Measurements from ENCODE around the gene CMBL.
A peak's percentile ranks its signal among the peaks of the same experiment; 100 is the strongest.
"Not testable (repeated sequence)": the region's sequence is repeated elsewhere in the genome, so short reads cannot be mapped to it uniquely, and the experiment has no call there.

CMBL gene

DNA sequence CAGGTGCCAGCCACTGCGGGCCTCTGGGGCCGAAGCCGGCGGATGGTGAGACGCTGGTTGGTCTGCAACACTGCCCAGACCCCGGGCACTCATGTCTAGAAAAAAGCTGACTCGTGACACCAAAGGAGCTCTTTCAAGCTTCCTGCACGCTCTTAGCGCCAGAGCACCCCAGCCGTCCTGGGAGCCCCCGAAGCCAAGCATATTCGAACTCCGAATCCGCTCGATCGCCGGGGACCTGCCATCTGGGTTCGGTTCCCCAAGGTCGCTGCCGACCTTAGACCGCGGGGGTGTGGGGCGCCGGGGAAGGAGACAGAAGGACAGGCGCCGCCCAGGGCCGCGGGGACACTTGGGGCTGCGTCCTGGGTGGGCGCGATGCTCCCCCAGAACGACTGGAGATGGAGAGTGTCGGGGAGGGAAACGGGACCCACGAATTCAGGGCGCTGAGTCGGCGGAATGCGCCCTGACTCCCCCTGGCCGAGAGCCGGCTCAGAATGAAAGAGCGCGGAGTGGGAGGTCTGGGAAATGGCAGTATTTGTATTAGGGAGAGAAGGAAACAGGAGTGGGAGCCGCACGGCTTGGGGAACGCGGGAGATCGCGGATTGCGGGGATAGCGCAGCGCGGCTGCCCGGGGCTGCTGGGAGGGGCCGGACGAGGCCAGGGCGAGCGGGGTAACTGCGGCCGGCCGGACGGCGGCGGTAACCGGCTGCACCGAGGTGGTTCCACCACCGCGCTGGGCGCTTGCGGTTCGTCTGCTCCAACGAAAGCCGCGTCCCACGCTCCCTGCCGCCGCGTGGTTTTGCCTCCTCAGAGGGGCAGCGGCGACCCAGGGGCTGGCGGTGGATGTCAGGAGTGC is 25.7 kb upstream of the CMBL start:
- no peak for DNase-seq

DNA sequence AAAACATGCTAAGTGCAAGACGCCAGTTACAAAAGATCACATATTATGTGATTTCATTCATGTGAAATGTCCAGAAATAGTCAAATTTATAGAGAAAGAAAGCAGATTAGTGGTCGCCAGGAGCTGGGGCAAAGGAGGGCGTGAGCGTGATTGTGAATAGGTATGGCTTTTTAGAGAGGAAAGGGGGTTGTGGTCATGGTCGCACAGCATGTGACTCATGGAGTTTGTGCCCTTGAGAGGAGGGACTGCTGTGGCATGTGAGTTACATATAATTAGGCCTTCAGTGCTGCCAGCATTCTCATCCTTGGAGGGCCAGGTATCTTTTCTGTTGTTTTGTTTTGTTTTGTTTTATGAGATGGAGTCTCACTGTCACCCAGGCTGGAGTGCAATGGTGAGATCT is 24.6 kb upstream of the CMBL start:
- no peak for DNase-seq

DNA sequence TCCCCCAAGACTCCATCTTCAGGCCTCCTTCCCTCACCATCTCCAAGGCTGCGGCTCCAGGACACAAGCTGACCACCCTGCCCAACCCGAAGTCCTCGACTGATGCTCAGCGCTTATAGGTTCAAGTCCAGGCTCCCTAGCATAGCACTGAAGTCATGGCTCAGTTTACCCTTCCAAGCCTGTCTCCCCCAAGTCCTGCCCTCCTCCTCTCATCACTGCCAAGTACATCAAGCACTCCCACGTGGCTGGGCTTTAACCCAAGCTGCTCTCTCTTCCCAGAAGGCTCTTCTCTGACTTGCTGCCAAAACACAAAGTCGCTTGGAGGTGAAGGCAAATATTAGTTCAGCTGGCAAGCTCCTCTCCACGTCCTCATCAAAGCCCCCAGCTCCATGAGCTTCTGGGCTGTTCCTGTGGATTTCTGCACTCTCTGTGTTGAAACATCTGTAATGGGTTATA is 23.7 kb upstream of the CMBL start:
- DNase-seq = no peak

DNA sequence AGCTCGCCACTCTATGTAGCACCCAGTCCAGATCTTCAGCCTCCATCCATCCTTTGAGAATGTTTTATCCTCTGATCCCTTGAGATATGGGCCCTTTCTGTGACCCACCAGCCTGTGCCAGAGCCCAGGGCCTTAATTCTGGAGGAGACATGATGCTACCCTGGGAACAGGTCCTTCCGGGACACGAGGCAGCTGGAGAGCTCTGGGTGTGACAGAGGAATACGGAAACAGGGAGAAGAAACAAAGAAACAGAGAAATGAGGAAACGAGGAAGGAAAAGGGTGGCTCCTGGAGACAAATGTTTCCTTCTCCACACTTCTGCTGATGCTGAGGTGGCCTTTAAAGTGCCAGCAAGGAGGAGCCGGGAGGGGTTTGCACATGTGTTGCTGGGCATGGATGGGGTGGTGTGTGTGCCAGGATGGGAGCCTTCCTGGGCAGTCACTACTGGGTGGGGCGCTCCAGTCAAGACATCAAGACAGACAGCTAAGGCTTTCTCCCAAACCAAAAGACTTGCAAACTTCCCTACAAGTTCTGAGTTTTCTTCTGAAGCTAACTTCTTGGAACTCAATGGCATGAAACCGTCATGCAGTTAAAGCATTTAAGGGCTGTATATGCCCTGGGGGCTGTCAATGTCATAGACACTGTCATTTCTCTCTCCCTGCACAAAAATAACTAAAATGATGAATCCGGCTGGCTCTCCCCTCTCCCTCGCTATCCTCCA is 23.0 kb upstream of the CMBL start:
- no peak for DNase-seq

DNA sequence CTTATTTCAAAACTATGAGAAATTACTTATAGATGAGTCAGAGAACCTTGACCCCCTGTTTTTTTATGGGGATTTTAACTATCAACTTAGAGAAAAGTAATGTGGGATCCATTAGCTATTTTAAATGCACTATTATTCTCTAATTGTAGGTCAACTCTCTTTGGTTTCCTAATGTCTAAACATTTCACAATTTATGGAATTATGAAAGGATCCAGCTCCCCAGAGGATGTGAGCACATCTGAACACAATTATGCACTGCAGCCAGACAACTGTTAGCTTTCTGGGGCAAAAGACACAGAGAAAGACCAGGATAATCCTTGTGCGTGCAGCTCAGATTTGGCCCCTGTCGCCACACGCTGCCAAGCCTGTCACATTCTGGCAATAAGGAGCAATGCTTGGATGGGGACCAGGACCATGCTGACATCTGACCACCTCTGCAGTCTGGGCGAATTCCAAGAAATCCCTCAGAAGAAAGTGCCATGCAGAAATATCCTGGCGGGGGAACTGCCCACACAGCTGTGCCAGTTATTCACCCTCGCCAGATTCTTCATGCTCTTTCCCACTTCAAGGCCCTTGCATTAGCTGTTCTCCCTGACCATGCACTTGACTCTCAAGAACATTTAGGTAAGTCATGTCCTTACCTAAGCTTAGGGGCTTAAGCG is 22.2 kb upstream of the CMBL start:
- peak; percentile 43 for DNase-seq

- DNase-seq = no peak
Observed at GRCh38 chr5:10329446-10329819, 21.7 kb upstream of the CMBL start.

DNA sequence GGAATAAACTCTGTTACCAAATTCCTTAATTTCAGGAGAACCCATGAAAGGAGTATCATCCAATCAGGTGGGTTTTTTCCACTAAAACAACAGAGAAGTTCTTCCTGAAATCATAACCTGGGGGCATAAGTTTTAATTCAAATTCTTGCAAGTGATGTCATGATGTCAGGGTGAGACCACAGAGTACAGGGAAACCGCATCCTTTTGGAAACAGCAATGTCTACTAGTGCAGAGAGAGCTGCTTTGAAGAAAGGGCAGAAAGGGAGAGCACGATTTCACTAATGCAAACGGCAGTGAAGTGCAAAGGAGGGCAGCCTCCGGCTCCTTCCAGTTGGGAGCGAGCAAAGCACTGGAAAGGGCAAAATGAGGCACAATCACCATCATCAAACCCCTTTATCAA is 20.6 kb upstream of the CMBL start:
- DNase-seq = no peak

DNA sequence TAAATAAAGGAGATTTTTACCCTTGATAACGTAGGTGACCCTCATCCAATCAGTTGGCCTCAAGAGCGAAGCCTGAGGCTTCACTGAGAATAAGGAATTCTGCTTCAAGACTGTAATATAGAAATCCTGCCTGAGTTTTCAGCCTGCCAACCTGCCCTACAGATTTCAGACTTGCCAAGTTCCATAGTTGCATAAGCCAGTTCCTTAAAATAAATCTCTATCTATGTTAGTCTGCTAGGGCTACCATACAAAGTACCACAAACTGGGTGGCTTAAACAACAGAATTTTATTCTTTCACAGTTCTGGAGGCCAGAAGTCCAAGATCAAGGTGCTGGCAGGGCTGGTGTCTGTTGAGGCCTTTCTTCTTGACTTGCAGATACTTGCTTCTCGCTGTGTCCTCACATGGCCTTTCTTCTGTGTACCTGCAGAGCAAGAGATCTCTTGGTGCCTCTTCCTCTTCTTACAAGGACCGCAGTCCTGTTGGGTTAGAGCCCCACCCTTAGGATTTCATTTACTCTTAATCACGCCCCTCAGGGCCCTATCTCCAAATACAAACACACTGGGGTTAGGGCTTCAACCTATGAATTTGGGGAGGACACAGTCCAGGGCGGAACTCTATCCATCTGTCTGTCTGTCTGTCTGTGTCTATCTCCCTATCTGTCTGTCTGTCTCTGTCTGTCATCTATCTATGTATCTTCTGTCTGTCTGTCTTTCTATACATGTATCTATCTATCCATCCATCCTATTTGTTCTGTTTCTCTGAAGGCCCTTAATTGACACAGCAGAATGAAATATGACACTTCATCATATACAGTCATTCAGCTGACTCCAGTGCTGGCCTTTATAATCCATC is 17.0 kb upstream of the CMBL start:
- DNase-seq = no peak

- no peak for DNase-seq
Observed at GRCh38 chr5:10323588-10324488, 16.1 kb upstream of the CMBL start.

DNA sequence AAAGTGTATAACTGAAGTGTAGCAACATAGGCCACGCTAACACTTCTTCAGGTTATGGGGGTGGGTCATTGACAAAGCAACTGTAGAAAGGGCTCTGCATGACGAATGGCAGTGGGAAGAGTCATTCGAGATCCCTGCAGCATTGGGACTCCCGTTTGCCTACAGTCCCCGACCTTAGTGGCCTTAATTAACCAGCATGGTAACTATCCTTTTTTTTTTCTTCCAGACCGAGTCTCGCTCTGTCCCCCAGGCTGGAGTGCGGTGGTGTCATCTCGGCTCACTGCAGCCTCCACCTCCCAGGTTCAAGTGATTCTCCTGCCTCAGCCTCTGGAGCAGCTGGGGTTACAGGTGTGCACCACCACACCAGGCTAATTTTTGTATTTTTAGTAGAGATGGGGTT is 14.2 kb upstream of the CMBL start:
- DNase-seq = no peak

- DNase-seq = no peak
Observed at GRCh38 chr5:10320793-10321192, 13.1 kb upstream of the CMBL start.

DNA sequence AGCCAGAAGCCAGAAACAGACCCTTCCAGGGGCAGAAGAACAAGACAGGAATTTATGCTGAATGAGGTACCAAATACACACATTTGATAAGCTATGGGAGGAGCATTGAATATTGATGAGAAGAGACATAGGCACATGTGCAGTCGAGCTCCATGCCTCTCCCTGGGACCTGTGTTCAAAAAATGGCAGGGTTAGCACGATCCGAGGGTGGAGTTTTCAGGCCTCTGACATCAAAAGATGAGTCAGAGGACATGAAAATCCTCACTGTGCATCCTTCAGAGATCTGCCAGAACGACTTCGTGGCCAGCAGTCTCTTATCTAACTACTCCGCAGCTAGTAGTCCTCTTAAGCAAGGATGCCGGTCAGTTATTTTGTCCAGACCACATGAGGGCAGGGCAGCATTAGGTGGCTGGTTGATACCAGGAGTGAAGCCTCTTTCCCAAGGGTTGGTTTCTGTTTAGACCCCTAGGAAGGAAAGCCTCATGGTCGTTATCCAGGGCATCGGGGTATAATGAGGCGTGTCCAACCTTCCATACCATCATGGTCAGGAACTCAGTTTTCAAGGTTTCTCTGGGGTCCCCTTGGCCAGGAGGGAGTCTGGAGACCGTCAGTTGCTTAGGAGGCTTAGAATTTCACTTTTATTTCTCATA is 11.6 kb upstream of the CMBL start:
- no peak for DNase-seq

- no peak for DNase-seq
Observed at GRCh38 chr5:10317825-10318682, 10.4 kb upstream of the CMBL start.

- no peak for DNase-seq
Observed at GRCh38 chr5:10315824-10316509, 8.3 kb upstream of the CMBL start.

DNA sequence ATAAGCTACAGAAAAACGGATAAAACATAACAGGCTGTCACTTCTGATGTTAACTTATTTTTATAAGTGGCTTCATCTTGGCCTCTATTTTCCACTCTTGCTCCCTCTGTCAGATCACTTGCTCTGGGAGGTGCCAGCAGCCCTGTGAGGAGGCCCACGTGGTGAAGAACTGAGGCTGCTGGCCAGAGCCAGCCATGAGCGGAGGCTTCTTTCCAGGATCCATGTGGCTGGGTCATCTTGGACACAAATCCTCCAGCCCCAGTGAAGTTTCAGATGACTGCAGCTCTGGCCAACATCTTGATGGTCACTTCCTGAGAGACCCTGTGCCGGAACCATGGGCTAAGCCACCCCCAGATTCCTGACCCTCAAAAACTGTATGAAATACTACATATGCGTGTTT is 7.5 kb upstream of the CMBL start:
- DNase-seq = no peak

DNA sequence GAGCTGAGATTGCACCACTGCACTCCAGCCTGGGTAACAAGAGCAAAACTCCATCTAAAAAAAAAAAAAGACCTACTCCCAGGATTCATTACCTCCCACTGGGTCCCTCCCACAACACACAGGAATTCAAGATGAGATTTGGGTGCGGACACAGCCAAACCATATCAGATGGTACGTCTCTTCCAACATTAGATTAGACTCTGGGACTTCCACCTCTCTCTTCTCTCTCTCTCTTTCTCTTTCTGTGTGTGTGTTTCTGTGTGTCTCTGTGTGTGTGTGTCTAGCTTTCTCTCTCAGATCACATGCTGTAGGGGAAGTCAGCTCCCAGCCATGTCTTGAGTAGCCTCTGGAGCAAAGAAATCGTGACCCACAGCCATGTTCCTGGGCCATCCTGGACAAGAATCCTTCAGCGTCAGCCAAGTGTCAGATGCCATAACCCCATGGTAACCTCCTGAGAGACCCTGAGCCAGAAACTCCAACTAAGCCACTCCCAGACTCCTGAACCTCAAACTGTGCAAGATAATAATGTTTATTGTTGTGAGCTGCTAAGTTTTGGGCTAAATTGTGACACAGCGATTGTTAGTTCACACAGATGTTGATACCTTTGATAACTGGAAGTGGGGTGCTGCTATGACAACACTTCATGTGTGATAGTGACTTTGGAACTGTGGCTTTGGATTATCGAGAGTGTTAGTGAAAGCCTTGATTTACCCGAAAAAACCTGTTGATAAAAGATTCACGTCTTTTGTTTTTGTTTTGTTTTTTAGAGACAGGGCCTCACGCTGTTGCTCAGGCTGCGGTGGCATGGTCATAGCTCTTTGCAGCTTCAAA is 4.1 kb upstream of the CMBL start:
- no peak for DNase-seq

- DNase-seq = not testable (repeated sequence)
Observed at GRCh38 chr5:10310835-10311570, 3.3 kb upstream of the CMBL start.
